ENCODE measurements around the gene PIWIL4. TPM values are rescaled to one million over a fixed set of nuclear protein-coding genes. Genes with fewer than 3 reads are reported as not detected.

The PIWIL4 gene
- polyA plus RNA-seq, 1 donor: 16.0 TPM

DNA sequence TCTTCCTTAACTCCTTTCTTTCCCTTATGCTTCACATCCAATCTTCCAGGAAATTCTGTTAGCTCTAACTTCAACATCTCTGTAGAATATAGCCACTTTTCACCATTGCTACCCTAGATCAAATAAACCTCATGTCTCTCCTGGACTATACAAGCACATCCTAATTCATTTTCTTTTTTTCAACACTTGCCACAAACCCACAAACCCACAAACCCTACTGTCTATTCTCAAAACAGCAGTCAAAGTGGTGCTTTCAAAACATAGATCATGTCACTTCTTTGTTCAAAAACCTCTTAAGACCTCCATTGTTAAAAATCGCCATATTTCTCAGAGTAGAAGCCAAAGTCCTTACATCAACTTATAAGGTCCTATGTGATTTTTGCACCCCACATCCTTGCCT is 94.3 kb downstream of the PIWIL4 start:
- Histone ChIP-seq H3K27ac (ENCODE audit: low read length) (no peak overlapping the region), H3K36me3 (ENCODE audit: control insufficient read depth, insufficient read depth, low read length) (no peaks in the 10 kb centered on the region), H3K9me3 (ENCODE audit: control insufficient read depth, low read depth, low read length) (no peaks in the 10 kb centered on the region), H3K4me1 (ENCODE audit: control insufficient read depth, insufficient read depth, low read length) (peaks cover 3% of the 10 kb centered on the region), H3K27me3 (ENCODE audit: control insufficient read depth, insufficient read depth, low read length) (no peaks in the 10 kb centered on the region), H3K4me3 (ENCODE audit: low read length) (no peak overlapping the region)
- WGBS (ENCODE audit: insufficient coverage, low lambda C conversion rate): no CpG with 5 or more reads among the region's 1 CpG
- DNase-seq: no peak

DNA sequence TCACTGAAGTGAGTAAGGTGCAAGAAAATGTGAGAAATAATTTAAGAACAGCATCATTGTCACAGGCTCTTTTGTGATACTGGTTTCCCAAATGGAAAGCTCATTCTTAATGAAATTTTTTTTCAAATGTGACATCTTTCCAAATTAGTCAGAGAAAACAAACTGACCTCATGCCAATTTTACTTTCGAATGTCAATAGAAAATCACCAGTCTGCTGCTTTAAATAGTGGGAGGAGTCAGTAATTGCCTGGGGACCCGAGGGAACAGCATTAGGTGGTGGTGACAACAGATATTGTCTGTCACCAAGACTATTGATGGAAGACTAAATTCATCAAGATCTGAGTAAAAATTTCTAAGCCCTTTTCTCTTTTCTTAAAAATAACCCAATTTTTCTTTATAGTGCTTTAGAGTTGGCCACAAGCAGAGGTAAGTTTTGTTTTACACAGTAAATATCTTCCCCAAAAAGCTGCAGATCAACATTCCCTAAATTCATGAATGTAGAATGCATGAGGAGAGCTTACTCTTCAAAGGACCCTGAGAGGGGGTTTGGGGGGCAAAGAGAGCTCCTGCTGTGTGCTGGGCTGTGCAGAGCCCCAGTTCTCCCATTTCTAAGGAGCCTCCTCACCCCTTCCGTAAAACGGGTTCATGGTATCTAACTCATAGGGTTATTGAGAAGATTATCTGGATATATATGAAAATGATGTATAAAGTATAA is 95.1 kb downstream of the PIWIL4 start:
- H3K27me3 ChIP-seq (ENCODE audit: control insufficient read depth, insufficient read depth, low read length): no peaks in the 10 kb centered on the region
- no peaks in the 10 kb centered on the region for H3K9me3 ChIP-seq (ENCODE audit: control insufficient read depth, low read depth, low read length)
- no peak overlapping the region for H3K27ac ChIP-seq (ENCODE audit: low read length)
- no peak for DNase-seq
- no CpG with 5 or more reads among the region's 4 CpGs for WGBS (ENCODE audit: insufficient coverage, low lambda C conversion rate)
- H3K4me1 ChIP-seq (ENCODE audit: control insufficient read depth, insufficient read depth, low read length): peaks cover 3% of the 10 kb centered on the region
- H3K36me3 ChIP-seq (ENCODE audit: control insufficient read depth, insufficient read depth, low read length): no peaks in the 10 kb centered on the region
- H3K4me3 ChIP-seq (ENCODE audit: low read length): no peak overlapping the region

DNA sequence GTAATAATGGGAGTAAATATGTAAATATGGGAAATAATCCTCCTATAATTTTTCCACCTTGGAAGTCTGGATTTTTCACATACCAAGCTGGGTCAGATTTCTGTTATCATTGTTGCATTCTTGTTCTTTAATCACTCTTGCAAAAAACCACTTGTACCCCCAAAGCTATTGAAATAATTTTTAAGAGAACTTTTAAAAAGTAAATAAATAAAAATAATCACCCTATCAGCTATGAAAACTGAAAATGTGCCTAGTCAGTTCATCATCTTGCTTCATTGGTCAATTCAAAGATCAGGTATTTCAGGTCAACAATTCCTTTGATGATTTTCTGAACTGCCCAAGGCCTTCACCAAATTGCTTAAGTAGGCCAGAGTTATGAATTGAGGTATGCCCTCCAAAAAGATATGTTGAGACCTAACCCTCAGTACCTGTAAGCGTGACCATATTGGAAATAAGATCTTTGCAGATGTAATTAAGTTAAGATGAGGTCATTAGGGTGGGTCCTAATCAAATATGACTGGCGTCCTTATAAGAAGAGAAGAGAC is 95.8 kb downstream of the PIWIL4 start:
- no peaks in the 10 kb centered on the region for H3K27me3 ChIP-seq (ENCODE audit: control insufficient read depth, insufficient read depth, low read length)
- H3K9me3 ChIP-seq (ENCODE audit: control insufficient read depth, low read depth, low read length): no peaks in the 10 kb centered on the region
- H3K27ac ChIP-seq (ENCODE audit: low read length): no peak overlapping the region
- no CpG with 5 or more reads among the region's 2 CpGs for WGBS (ENCODE audit: insufficient coverage, low lambda C conversion rate)
- no peak for DNase-seq
- H3K4me1 ChIP-seq (ENCODE audit: control insufficient read depth, insufficient read depth, low read length): peaks cover 3% of the 10 kb centered on the region
- no peak overlapping the region for H3K4me3 ChIP-seq (ENCODE audit: low read length)
- H3K36me3 ChIP-seq (ENCODE audit: control insufficient read depth, insufficient read depth, low read length): no peaks in the 10 kb centered on the region

DNA sequence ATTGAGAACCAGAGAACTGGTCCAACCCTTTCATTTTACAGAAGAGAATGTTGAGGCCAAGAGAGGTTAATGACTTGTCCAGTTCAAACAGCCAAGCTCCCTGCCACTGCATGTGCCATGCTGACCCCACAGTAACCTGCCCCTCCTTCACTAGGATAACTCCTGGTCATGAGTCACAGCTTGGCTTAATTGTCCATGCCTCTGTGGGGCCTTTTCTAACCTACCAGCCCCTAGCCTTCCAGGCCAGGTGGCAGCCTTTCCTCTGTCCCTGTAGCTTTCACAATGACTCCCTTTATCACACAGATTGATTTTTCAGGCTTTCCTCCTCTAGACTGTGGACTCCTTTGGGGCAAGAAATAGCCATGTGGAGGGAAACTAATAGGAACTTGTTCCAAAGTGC is 97.2 kb downstream of the PIWIL4 start:
- H3K4me3 ChIP-seq (ENCODE audit: low read length): no peak overlapping the region
- no peak overlapping the region for H3K27ac ChIP-seq (ENCODE audit: low read length)
- peaks cover 3% of the 10 kb centered on the region for H3K4me1 ChIP-seq (ENCODE audit: control insufficient read depth, insufficient read depth, low read length)
- H3K27me3 ChIP-seq (ENCODE audit: control insufficient read depth, insufficient read depth, low read length): no peaks in the 10 kb centered on the region
- DNase-seq: peak; percentile 50 to 63
- no peaks in the 10 kb centered on the region for H3K36me3 ChIP-seq (ENCODE audit: control insufficient read depth, insufficient read depth, low read length)
- H3K9me3 ChIP-seq (ENCODE audit: control insufficient read depth, low read depth, low read length): no peaks in the 10 kb centered on the region

DNA sequence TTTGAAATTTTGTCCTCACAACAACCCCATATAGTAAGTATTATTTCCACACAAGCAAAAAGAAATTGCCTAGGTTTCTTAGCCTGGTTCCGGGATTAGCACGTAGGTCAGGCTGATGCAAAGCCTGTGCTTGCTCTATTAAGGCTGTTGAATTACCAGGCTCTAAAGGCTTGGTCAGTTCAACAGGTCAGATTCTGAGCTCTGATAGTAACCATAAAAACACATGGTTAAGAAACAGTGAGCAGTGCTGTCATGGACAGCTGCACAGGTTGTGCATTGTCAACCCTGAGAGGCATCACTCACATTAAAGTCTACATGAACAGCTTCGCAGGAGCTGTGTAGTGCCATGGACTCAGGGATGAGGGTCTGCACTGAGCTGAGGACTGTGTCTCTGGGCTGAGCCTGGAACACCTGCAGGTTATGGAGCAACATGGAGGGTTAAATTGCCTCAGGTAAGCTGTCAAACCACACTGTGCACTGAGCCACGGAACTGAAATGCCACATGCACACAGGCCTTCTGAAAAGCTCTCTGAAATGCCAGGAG is 98.0 kb downstream of the PIWIL4 start:
- no peak for DNase-seq
- WGBS (ENCODE audit: insufficient coverage, low lambda C conversion rate): no CpG with 5 or more reads among the region's 4 CpGs
- Histone ChIP-seq H3K27me3 (ENCODE audit: control insufficient read depth, insufficient read depth, low read length) (no peaks in the 10 kb centered on the region), H3K4me1 (ENCODE audit: control insufficient read depth, insufficient read depth, low read length) (peaks cover 3% of the 10 kb centered on the region), H3K36me3 (ENCODE audit: control insufficient read depth, insufficient read depth, low read length) (no peaks in the 10 kb centered on the region), H3K9me3 (ENCODE audit: control insufficient read depth, low read depth, low read length) (no peaks in the 10 kb centered on the region), H3K4me3 (ENCODE audit: low read length) (no peak overlapping the region), H3K27ac (ENCODE audit: low read length) (no peak overlapping the region)

DNA sequence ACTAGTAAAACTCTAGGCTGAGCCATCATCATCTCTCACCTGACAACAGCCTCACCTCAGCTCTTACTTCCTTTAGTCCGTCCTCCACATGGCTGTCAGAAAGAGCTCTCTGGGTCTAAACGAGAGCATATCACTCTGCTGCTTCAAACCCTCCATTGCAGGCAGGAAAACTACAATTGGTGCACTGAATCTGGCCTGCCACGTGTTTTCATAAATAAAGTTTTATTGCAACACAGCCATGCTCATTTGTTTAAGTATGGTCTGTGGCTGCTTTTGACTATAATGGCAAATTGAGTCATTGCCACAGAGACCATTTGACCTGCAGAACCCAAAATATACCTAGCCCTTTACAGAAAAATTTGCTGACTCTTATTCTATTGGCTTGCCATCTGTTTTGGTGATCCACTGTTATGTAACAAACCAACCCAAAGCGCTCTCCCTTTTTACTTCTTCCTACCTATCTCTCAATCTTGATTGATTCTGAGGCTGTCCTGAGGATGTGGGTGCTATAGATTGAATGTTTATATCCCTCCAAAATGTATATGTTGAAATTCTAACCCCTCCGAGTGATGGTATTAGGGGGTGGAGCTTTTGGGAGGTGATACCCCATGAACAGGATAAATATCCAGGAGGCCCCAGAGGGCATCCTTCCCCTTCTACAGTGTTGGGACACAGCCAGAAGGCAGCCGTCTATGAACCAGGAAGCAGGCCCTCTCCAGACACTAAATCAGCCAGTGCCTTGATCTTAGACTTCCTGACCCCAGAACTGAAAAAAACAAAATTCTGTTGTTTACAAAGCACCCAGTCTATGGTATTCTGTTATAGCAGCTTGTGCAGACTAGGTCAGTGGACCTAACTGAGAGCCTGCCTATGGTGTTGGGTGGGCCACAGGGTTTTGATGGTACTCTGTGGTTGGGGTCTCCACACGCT is 99.9 kb downstream of the PIWIL4 start:
- WGBS (ENCODE audit: insufficient coverage, low lambda C conversion rate): 100% methylated on average over 1 of the region's 7 CpGs
- Histone ChIP-seq H3K27ac (ENCODE audit: low read length) (no peak overlapping the region), H3K36me3 (ENCODE audit: control insufficient read depth, insufficient read depth, low read length) (no peaks in the 10 kb centered on the region), H3K4me1 (ENCODE audit: control insufficient read depth, insufficient read depth, low read length) (peaks cover 3% of the 10 kb centered on the region), H3K27me3 (ENCODE audit: control insufficient read depth, insufficient read depth, low read length) (no peaks in the 10 kb centered on the region), H3K9me3 (ENCODE audit: control insufficient read depth, low read depth, low read length) (peaks cover 9% of the 10 kb centered on the region), H3K4me3 (ENCODE audit: low read length) (no peak overlapping the region)
- no peak for DNase-seq

DNA sequence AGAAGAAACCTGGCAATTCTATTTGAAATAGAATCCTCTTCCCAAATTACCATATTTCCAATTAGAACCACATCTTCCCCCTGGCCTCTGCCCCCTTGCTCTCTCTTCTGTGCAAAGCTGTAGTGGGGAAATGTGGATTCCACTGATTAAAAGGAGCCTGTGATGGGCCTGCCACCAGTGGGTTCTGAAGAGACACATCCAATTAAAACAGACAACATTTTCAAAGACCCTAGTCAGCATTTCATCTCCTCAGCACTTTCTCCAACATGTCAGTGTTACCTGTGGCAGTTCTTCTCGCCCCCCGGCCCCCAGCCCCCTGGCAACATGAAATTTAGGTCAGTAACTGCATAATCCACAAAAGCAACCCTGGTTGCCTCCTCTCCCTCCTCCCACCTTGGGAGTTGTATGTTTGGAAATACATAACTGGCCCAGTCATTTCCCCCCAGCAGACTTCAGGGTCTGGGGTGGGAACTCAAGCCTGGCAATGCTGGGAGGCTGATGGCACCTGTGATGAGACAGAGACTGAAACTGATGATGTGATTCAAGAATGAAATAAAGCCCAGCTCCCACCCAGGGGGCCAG is 101.1 kb downstream of the PIWIL4 start:
- H3K27ac ChIP-seq (ENCODE audit: low read length): no peak overlapping the region
- peaks cover 13% of the 10 kb centered on the region for H3K9me3 ChIP-seq (ENCODE audit: control insufficient read depth, low read depth, low read length)
- H3K36me3 ChIP-seq (ENCODE audit: control insufficient read depth, insufficient read depth, low read length): no peaks in the 10 kb centered on the region
- no peak for DNase-seq
- no CpG with 5 or more reads among the region's 2 CpGs for WGBS (ENCODE audit: insufficient coverage, low lambda C conversion rate)
- H3K4me1 ChIP-seq (ENCODE audit: control insufficient read depth, insufficient read depth, low read length): peaks cover 3% of the 10 kb centered on the region
- H3K27me3 ChIP-seq (ENCODE audit: control insufficient read depth, insufficient read depth, low read length): no peaks in the 10 kb centered on the region
- no peak overlapping the region for H3K4me3 ChIP-seq (ENCODE audit: low read length)

DNA sequence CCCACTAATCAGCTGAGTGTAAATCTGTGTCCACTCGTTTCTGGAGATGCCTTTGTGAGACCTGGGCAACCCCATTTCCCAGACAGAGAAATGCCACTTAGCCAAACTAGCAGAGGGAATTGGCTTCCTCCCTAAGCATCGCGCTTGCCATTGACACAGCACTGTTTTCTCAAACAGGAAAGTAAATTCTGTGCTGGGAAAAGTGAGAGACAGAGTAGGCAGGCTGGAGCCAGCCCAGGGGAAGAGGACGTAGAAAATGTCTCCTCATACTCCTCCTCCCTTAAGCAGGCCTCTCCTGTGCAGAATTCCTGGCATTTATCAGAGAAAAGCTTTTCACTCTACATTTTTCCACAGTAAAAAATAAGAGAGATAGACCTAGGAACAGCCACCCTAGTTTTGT is 101.9 kb downstream of the PIWIL4 start:
- no CpG with 5 or more reads among the region's 4 CpGs for WGBS (ENCODE audit: insufficient coverage, low lambda C conversion rate)
- Histone ChIP-seq H3K9me3 (ENCODE audit: control insufficient read depth, low read depth, low read length) (peaks cover 13% of the 10 kb centered on the region), H3K4me1 (ENCODE audit: control insufficient read depth, insufficient read depth, low read length) (peaks cover 3% of the 10 kb centered on the region), H3K4me3 (ENCODE audit: low read length) (no peak overlapping the region), H3K27me3 (ENCODE audit: control insufficient read depth, insufficient read depth, low read length) (no peaks in the 10 kb centered on the region), H3K36me3 (ENCODE audit: control insufficient read depth, insufficient read depth, low read length) (no peaks in the 10 kb centered on the region), H3K27ac (ENCODE audit: low read length) (no peak overlapping the region)
- DNase-seq: no peak
